Measurements from ENCODE around the gene TAF1C. TPM values are rescaled to one million over a fixed set of nuclear protein-coding genes. Genes with fewer than 3 reads are reported as not detected.
"Not testable (repeated sequence)": the region's sequence is repeated elsewhere in the genome, so short reads cannot be mapped to it uniquely, and the experiment has no call there.

The TAF1C gene
- total RNA-seq, 1 experiment from 2014 or later = 79.7 TPM

DNA sequence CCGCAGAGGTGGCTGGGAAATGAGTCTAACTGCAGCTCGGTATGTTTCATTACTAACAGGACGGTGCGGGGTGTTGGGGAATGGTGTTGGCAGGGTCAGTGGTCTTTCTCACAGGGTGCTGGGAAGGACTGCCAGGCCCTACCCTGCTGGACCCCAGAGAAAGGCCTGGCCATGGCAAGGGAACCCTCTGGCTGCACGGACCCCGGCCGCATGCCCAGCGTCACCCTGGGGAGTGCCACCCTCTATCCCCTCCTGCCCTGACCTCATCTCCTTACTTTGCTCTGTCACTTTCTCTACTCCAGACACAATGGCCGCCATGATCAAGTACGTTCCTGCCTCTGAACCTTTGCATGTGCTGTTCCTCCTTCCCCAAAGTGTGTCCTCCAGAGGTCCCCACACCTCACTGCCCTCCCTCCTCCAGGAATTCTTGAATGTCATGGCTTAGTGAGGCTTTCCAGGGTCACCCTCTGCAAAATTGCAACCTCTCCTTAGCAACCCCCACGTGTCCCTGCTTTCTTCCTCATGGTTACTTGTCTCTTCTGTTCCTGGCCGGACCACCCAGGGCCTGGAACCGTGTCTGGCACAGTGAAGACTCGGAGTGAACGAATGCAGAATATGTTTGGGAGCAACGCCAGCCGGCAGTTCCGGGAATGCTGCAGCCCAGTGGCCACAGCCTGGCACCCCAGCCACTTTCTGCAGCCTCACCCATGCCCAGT, 19.3 kb upstream of the TAF1C start:
- Histone ChIP-seq H3K9me3 (peaks cover 7% of the 10 kb centered on the region; the same call in 1 of the 2 replicates), H3K27me3 (replicated peaks; ENCODE audit: control insufficient read depth, insufficient read depth, low read length) (no peaks in the 10 kb centered on the region), H3K4me1 (no peaks in the 10 kb centered on the region), H3K4me3 (ENCODE audit: low read depth, low read length) (no peak overlapping the region), H3K36me3 (ENCODE audit: control insufficient read depth, insufficient read depth, low read length) (no peaks in the 10 kb centered on the region)
- TF ChIP-seq, protein P1, sequence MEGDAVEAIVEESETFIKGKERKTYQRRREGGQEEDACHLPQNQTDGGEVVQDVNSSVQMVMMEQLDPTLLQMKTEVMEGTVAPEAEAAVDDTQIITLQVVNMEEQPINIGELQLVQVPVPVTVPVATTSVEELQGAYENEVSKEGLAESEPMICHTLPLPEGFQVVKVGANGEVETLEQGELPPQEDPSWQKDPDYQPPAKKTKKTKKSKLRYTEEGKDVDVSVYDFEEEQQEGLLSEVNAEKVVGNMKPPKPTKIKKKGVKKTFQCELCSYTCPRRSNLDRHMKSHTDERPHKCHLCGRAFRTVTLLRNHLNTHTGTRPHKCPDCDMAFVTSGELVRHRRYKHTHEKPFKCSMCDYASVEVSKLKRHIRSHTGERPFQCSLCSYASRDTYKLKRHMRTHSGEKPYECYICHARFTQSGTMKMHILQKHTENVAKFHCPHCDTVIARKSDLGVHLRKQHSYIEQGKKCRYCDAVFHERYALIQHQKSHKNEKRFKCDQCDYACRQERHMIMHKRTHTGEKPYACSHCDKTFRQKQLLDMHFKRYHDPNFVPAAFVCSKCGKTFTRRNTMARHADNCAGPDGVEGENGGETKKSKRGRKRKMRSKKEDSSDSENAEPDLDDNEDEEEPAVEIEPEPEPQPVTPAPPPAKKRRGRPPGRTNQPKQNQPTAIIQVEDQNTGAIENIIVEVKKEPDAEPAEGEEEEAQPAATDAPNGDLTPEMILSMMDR (IDR thresholded peaks at IDR 0.05; ENCODE audit: insufficient read depth in 1 of 2, low read depth in 1 of 2, low read length in 1 of 2, severe bottlenecking in 1 of 2, unreplicated experiment in 1 of 2) = no peak
- intact Hi-C loops (cut with micrococcal nuclease; ENCODE audit: unreplicated experiment) = no loop called here
- POLR2A ChIA-PET = no interaction called here
- no peak for DNase-seq
- Mint-ChIP-seq H3K4me1 (ENCODE audit: low read depth, unreplicated experiment) (no peaks in the 10 kb centered on the region), H3K36me3 (ENCODE audit: insufficient read depth, unreplicated experiment) (no peaks in the 10 kb centered on the region), H3K27me3 (ENCODE audit: insufficient read depth, unreplicated experiment) (no peaks in the 10 kb centered on the region), H3K4me3 (ENCODE audit: unreplicated experiment) (no peak overlapping the region), H3K9me3 (ENCODE audit: unreplicated experiment) (no peaks in the 10 kb centered on the region), H3K27ac (ENCODE audit: unreplicated experiment) (no peak overlapping the region)
- CTCF ChIA-PET = no interaction called here
- BruUV-seq (replicated peaks) = no TSS peak

DNA sequence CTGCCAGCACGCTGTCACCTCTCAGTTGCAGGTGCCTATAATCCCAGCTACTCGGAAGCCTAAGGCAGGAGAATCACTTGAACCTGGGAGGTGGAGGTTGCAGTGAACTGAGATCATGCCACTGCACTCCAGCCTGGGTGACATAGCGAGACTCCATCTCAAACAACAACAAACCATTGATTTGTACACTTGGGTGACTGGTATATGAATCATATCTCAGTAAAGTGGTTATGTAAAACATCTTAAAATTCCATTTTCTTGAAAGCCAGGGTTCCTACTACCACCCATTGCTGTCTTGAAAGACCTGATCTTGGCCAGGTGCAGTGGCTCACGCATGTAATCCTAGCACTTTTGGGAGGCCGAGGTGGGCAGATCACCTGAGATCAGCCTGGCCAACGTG, 18.3 kb upstream of the TAF1C start:
- H3K4me3 ChIP-seq (ENCODE audit: low read depth, low read length); BruUV-seq (replicated peaks); H3K36me3 Mint-ChIP-seq (ENCODE audit: insufficient read depth, unreplicated experiment); H3K27ac Mint-ChIP-seq (ENCODE audit: unreplicated experiment); intact Hi-C loops (cut with micrococcal nuclease; ENCODE audit: unreplicated experiment); H3K4me1 Mint-ChIP-seq (ENCODE audit: low read depth, unreplicated experiment); CTCF ChIA-PET; POLR2A ChIA-PET; H3K9me3 Mint-ChIP-seq (ENCODE audit: unreplicated experiment); H3K4me3 Mint-ChIP-seq (ENCODE audit: unreplicated experiment); H3K36me3 ChIP-seq (ENCODE audit: control insufficient read depth, insufficient read depth, low read length); H3K27me3 ChIP-seq (replicated peaks; ENCODE audit: control insufficient read depth, insufficient read depth, low read length); H3K4me1 ChIP-seq; DNase-seq; H3K27me3 Mint-ChIP-seq (ENCODE audit: insufficient read depth, unreplicated experiment); H3K9me3 ChIP-seq: not testable (repeated sequence)

DNA sequence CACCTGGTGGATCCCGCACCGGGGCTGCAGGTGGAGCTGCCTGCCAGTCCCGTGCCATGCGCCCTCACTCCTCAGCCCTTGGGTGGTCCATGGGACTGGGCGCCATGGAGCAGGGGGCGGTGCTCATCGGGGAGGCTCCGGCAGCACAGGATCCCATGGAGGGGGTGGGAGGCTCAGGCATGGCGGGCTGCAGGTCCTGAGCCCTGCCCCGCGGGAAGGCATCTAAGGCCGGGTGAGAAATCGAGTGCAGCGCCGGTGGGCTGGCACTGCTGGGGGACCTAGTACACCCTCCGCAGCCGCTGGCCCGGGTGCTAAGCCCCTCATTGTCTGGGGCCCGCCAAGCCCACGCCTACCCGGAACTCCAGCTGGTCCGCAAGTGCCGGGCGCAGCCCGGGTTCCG, 17.7 kb upstream of the TAF1C start:
- CTCF ChIA-PET = interaction anchor here (2.0 kb wide), 1 partner anchor 18 kb away, joined by 9 read pairs; the partner anchor contains the start of gene TAF1C
- H3K36me3 Mint-ChIP-seq (ENCODE audit: insufficient read depth, unreplicated experiment); DNase-seq; H3K9me3 ChIP-seq; BruUV-seq (replicated peaks); intact Hi-C loops (cut with micrococcal nuclease; ENCODE audit: unreplicated experiment); H3K27me3 Mint-ChIP-seq (ENCODE audit: insufficient read depth, unreplicated experiment); H3K27me3 ChIP-seq (replicated peaks; ENCODE audit: control insufficient read depth, insufficient read depth, low read length); H3K4me3 Mint-ChIP-seq (ENCODE audit: unreplicated experiment); H3K4me1 Mint-ChIP-seq (ENCODE audit: low read depth, unreplicated experiment); POLR2A ChIA-PET; H3K4me3 ChIP-seq (ENCODE audit: low read depth, low read length); H3K4me1 ChIP-seq; H3K27ac Mint-ChIP-seq (ENCODE audit: unreplicated experiment); H3K36me3 ChIP-seq (ENCODE audit: control insufficient read depth, insufficient read depth, low read length); H3K9me3 Mint-ChIP-seq (ENCODE audit: unreplicated experiment): not testable (repeated sequence)

DNA sequence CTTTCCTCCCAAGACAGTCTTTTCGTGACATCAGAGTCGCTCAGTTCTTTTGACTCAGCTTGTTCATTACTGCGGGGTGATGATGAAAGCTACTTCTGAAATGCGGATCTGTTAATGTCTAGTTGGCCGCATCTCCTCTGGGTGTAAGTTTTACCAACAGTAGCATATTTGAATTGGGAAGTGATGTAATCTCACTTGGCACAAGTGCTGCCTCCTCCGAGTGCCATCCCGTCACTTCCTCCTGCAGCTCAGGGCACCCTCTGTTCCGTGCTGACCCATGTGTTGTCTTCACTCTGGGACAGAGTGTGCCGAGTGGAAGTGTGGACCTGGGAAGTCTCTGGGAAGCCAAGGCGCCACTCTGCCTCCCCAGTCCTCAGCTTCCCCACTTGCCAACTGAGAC, 13.0 kb upstream of the TAF1C start:
- no TSS peak for BruUV-seq (replicated peaks)
- intact Hi-C loops (cut with micrococcal nuclease; ENCODE audit: unreplicated experiment) = no loop called here
- no peaks in the 10 kb centered on the region for H3K4me1 ChIP-seq
- TF ChIP-seq, protein P1 (IDR thresholded peaks at IDR 0.05; ENCODE audit: insufficient read depth in 1 of 2, low read depth in 1 of 2, low read length in 1 of 2, severe bottlenecking in 1 of 2, unreplicated experiment in 1 of 2) = no peak
- ChIA-PET POLR2A (no interaction called here), CTCF (no interaction called here)
- no peak overlapping the region for H3K4me3 Mint-ChIP-seq (ENCODE audit: unreplicated experiment)
- H3K9me3 Mint-ChIP-seq (ENCODE audit: unreplicated experiment) = no peaks in the 10 kb centered on the region
- no peaks in the 10 kb centered on the region for H3K36me3 Mint-ChIP-seq (ENCODE audit: insufficient read depth, unreplicated experiment)
- H3K27me3 Mint-ChIP-seq (ENCODE audit: insufficient read depth, unreplicated experiment) = no peaks in the 10 kb centered on the region
- DNase-seq = no peak
- no peaks in the 10 kb centered on the region for H3K36me3 ChIP-seq (ENCODE audit: control insufficient read depth, insufficient read depth, low read length)
- H3K9me3 ChIP-seq = no peaks in the 10 kb centered on the region
- no peak overlapping the region for H3K4me3 ChIP-seq (ENCODE audit: low read depth, low read length)
- no peaks in the 10 kb centered on the region for H3K4me1 Mint-ChIP-seq (ENCODE audit: low read depth, unreplicated experiment)
- no peaks in the 10 kb centered on the region for H3K27me3 ChIP-seq (replicated peaks; ENCODE audit: control insufficient read depth, insufficient read depth, low read length)
- no peak overlapping the region for H3K27ac Mint-ChIP-seq (ENCODE audit: unreplicated experiment)
